Lower lobe of right lung (tissue), 2 donors: ENCODE measurements around the gene SUSD2. TPM values are rescaled to one million over a fixed set of nuclear protein-coding genes. Genes with fewer than 3 reads are reported as not detected.
"Not testable (repeated sequence)": the region's sequence is repeated elsewhere in the genome, so short reads cannot be mapped to it uniquely, and the experiment has no call there.

Source experiments
- ATAC-seq, 2 donors: fragments of 200-7000 bp; cut with Tn5 transposase; one replicate each; pipeline ENCODE4 v1.9.1; 2020 to 2022; ENCODE audit warnings: mild to moderate bottlenecking in 2 of 2, moderate library complexity in 2 of 2
- DNase-seq: peaks from one replicate; pipeline ENCODE4 v3.0.0-alpha.2; 2020
- H3K27ac ChIP-seq: fragments of 200-600 bp; one replicate; pipeline ENCODE4 v1.8.0; 2022
- H3K27me3 ChIP-seq: fragments of 200-600 bp; one replicate; pipeline ENCODE4 v1.8.0; 2022; ENCODE audit warnings: low read depth
- H3K36me3 ChIP-seq: fragments of 200-600 bp; one replicate; pipeline ENCODE4 v1.8.0; 2022; ENCODE audit warnings: mild to moderate bottlenecking
- H3K4me1 ChIP-seq: fragments of 200-600 bp; one replicate; pipeline ENCODE4 v1.8.0; 2022
- H3K4me3 ChIP-seq: fragments of 200-600 bp; one replicate; pipeline ENCODE4 v1.8.0; 2022; ENCODE audit warnings: mild to moderate bottlenecking
- H3K9me3 ChIP-seq: fragments of 200-600 bp; one replicate; pipeline ENCODE4 v1.8.0; 2022
- intact Hi-C: fragments of 100-400 bp; cut with DNase I; formaldehyde crosslinking; loops from one replicate; pipeline ENCODE4 v1.11.0; 2022
- long read RNA-seq: library from polyadenylated mRNA; unstranded; transcript quantifications from one replicate; pipeline ENCODE4 v2.0.0, GENCODE V29; 2021
- total RNA-seq: library from RNA; stranded (reverse); fragmentation: NEBNext Ultra II Directional; extraction: Animal tissue kit (Norgen Biotek cat#: 25700); gene quantifications from one replicate; pipeline ENCODE4 v1.2.1, GENCODE V29; 2021
- TF ChIP-seq, protein P1 (sequence below): fragments of 200-600 bp; IDR thresholded peaks from one replicate; pipeline ENCODE4 v1.8.0; 2022; ENCODE audit warnings: antibody characterized with exemption, mild to moderate bottlenecking
- donor health status: DM: no; HTN: yes; CAD: no; lungs with severe emphysema.

The SUSD2 gene
- total RNA-seq: 200 TPM
- long read RNA-seq, transcript SUSD2-201 (15 exons, 3,404 nt): major isoform, 111 of 364 reads
- long read RNA-seq, partial matches to known transcripts: 239 of 364 reads
- long read RNA-seq, other reads (novel, unspliced or antisense): 14 of 364 reads

GRCh38 chr22:24181088-24181995 is at the start of gene SUSD2:
Gene SUSD2, plus strand, starts transcription at chr22:24181487. Its CDS starts 33 bp downstream, at chr22:24181520.
- intact Hi-C loops: no loop called here
- ATAC-seq (peak; percentile 69 to 79), DNase-seq (peak; percentile 75)
- H3K27ac ChIP-seq: peak within 1 kb of the TSS; percentile 77
- H3K27me3 ChIP-seq: no peaks in the 10 kb centered on the region
- TF ChIP-seq, protein P1, sequence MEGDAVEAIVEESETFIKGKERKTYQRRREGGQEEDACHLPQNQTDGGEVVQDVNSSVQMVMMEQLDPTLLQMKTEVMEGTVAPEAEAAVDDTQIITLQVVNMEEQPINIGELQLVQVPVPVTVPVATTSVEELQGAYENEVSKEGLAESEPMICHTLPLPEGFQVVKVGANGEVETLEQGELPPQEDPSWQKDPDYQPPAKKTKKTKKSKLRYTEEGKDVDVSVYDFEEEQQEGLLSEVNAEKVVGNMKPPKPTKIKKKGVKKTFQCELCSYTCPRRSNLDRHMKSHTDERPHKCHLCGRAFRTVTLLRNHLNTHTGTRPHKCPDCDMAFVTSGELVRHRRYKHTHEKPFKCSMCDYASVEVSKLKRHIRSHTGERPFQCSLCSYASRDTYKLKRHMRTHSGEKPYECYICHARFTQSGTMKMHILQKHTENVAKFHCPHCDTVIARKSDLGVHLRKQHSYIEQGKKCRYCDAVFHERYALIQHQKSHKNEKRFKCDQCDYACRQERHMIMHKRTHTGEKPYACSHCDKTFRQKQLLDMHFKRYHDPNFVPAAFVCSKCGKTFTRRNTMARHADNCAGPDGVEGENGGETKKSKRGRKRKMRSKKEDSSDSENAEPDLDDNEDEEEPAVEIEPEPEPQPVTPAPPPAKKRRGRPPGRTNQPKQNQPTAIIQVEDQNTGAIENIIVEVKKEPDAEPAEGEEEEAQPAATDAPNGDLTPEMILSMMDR: no peak
- H3K4me3 ChIP-seq: peak within 1 kb of the TSS; percentile 58
- H3K36me3 ChIP-seq: peaks cover 38% of the 10 kb centered on the region
- H3K4me1 ChIP-seq: peaks cover 16% of the 10 kb centered on the region
- no peaks in the 10 kb centered on the region for H3K9me3 ChIP-seq

- intact Hi-C loops: no loop called here
- peaks cover 26% of the 10 kb centered on the region for H3K4me1 ChIP-seq
- peak; percentile 61 to 81 for ATAC-seq
- no peaks in the 10 kb centered on the region for H3K27me3 ChIP-seq
- peaks cover 32% of the 10 kb centered on the region for H3K36me3 ChIP-seq
- TF ChIP-seq, protein P1: peak; percentile 40
- H3K4me3 ChIP-seq: no peak overlapping the region
- H3K27ac ChIP-seq: peak overlapping the region; percentile 26
- peak; percentile 67 for DNase-seq
- H3K9me3 ChIP-seq: no peaks in the 10 kb centered on the region
Measured at GRCh38 chr22:24133187-24133965, 47.9 kb upstream of the SUSD2 start.

DNA sequence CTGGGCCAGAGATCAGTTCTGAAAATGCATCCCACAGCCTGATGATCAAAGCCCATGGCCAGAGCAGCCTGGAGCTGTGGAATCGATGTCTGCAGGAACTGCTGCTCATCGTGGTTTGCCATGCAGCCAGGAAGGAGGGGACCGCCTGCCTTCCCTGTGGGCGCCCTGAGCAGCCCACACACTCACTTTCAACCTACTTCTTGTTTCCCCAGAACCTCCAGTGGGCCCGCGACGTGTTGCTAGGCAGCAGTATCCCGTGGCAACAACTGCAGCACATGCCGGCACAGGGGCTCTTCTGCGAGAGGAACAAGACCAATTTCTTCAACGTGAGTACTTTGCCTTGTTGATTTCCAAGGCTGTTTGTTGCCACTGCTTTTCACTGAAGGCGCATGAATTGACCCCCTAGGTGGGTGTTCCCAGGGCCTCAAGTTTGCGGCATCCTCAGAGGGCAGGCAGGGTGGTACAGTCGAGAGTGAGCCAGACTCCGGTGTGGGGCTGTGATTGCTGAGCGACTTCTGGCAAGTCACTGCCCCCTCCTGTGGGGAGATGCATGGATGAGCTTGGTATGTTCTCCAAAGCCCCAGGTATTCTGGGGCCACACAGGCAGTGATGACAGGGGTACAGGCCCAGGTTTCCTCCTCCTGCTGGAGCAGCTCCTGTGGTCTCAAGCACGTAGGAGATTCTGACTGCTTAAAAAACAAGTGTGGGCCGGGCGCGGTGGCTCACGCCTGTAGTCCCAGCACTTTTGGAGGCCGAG is 47.0 kb upstream of the SUSD2 start:
- TF ChIP-seq, protein P1: no peak
- Histone ChIP-seq H3K9me3 (no peaks in the 10 kb centered on the region), H3K4me1 (peaks cover 26% of the 10 kb centered on the region), H3K36me3 (peaks cover 30% of the 10 kb centered on the region), H3K27me3 (no peaks in the 10 kb centered on the region), H3K4me3 (no peak overlapping the region), H3K27ac (peak overlapping the region; percentile 26)
- peak; percentile 38 to 71 for ATAC-seq
- intact Hi-C loops: no loop called here
- DNase-seq: peak; percentile 90

DNA sequence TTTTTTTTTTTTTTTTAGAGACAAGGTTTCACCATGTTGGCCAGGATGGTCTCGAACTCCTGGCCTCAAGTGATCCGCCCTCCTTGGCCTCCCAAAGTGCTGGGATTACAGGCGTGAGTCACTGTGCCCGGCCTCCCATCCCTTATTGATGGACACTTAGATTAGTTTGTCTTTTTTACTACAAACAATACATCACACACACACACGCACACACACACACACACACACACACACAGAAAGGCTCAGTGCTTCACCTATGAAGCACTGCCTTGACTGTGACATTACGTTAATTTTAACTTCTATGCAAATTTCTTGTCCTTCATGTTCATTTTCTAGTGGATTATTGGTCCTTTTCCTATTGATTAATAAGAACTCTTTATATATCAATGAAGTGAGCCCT is 44.8 kb upstream of the SUSD2 start:
- ATAC-seq, DNase-seq, H3K27ac ChIP-seq, intact Hi-C loops, H3K9me3 ChIP-seq, H3K27me3 ChIP-seq, H3K4me3 ChIP-seq: not testable (repeated sequence)
- Histone ChIP-seq H3K36me3 (peaks cover 17% of the 10 kb centered on the region), H3K4me1 (peaks cover 42% of the 10 kb centered on the region)

DNA sequence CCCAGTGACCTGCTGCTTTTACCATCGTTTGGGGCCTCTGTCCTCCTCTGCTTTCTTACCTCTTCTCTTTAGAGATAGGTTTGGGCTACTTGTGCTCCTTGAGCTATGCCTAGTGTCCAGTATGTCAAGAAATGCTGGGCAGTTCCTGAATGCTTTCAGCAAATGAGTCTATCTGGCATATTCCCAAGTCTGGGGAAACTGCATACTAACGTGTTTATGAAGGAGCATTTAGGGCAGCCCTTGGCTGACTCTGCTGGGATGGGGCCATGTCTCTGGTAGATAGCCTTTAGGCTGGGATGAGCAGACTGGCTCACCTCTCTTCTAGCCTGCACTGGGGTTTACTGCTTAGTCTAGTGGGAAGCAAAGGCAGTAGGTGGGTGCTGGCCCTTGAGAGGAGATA is 43.7 kb upstream of the SUSD2 start:
- TF ChIP-seq, protein P1: no peak
- no peak overlapping the region for H3K4me3 ChIP-seq
- peaks cover 17% of the 10 kb centered on the region for H3K36me3 ChIP-seq
- H3K9me3 ChIP-seq: no peaks in the 10 kb centered on the region
- intact Hi-C loops: no loop called here
- DNase-seq (no peak), ATAC-seq (no peak)
- H3K27me3 ChIP-seq: no peaks in the 10 kb centered on the region
- H3K27ac ChIP-seq: peak overlapping the region; percentile 24
- H3K4me1 ChIP-seq: peaks cover 49% of the 10 kb centered on the region
